ENCODE data around the gene DENND4A.
A peak's percentile ranks its signal among the peaks of the same experiment; 100 is the strongest.

The DENND4A gene

DNA sequence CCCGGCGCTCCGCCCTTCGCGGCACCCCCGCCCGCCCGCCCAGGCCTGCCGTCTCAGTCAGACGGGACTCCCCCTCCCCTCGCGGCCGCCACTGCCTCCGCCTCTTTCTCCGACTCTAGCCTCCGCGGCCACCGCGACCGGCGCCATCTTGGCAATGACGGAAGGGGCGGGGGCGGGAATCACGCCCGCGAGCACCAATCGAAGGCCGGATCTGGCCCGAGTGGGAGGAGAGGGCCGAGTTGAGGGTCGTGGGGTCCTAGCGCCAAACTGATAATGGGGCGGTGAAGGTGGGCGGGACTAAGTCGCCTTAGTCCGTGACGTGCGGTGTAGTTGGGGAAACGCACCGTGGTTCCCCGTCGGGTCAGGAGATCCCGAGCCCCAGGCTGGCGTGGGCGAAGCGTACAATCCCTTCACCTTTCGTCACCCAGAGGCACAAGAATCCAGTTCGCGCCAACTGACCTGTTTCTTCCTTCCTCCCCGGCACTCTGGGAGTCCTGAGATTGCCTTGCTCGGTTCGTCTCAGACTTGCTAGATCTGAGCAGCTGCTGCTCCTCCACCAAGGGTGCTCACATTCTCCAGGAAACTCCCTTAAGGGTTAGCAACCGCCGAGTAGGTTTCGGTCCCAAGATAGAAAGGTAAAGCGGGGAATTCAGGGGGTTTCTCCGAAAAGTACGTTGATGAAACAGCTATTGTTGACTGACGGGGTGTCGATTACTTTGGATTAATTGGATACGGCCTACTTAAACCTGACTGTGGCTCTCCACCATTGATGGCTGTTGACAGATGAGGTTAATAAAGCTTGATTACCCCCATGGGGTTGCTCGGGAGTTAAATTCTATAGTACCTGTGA, at the start of gene DENND4A:
TSS of gene DENND4A (minus strand) at position 156 of the 850 bp plus-strand sequence. CDS start 35,843 bp downstream, outside the sequence.
- DNase-seq: peak; percentile 99

DNA sequence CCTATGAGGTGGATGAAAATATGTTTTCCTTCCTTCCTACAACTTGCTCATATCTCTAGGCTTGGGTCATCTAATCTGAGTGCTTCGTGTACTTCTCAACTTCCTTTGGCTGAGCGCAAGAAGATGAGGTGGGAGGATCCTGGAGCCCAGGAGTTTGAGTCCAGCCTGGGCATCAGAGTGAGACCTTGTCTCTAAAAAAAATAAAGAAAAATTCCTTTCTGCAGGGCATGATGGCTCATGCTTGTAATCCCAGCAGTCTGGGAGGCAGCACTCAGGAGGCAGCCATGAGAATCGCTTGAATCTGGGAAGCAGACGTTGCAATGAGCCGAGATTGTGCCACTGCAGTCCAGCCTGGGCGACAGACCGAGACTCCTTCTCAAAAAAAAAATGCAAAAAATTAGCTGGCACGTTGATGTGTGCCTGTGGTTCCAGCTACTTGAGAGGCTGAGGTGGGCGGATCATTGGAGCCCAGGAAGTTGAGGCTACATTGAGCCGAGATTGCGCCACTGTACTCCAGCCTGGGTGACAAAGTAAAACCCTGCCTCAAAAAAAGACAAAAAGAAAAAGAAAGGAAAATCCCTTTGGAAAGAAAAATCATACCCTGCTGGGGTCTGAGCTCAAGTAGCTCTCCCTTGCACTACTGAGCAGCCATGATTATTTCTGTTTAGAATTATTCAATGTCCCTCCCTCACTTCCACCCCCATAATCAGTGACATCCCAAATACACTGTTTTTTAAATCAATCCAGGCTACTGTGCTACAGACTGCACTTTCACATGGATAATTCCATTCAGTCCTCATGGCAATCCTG, 49.2 kb upstream of the DENND4A start:
- no peak for DNase-seq

DNA sequence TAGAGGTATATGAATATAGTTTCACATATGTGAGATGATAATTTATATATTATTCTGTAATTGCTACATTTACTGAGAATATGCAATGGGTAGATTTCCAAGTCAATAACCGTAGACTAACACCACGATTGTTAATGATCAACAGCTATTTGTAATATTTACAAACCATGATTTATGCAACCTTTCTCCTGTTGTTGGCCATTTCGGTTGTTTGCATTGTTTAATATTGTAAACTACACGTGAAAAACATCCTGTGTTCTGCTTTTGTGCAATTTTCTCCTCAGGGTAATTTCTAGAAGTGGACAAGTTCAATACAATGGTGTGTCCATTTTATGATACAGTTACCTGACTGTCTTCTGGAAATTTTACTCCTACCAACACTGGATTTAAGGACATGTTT, 47.9 kb upstream of the DENND4A start:
- no peak for DNase-seq

DNA sequence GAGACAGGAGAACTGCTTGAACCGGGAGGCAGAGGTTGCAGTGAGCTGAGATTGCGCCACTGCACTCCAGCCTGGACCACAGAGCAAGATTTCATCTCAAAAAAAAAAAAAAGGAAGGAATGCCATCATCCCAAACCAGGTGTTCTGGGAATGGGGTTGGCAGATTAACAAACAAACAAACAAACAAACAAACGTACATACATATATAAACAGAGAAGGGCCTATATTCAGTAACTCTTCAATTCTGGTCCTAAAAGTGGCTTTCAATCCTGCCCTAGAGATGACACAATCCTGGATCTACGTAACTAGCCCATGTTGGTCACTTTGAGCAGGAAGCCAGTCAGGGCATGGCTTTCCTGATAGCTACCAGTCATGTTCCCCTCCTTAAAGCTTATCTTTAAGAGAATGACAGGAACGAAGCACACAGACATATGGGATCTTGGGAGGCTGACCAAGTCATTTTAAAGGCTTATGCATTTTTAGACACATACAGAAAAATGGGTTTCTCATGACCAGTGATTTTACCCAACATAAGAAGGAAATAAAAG, 47.3 kb upstream of the DENND4A start:
- no peak for DNase-seq

DNA sequence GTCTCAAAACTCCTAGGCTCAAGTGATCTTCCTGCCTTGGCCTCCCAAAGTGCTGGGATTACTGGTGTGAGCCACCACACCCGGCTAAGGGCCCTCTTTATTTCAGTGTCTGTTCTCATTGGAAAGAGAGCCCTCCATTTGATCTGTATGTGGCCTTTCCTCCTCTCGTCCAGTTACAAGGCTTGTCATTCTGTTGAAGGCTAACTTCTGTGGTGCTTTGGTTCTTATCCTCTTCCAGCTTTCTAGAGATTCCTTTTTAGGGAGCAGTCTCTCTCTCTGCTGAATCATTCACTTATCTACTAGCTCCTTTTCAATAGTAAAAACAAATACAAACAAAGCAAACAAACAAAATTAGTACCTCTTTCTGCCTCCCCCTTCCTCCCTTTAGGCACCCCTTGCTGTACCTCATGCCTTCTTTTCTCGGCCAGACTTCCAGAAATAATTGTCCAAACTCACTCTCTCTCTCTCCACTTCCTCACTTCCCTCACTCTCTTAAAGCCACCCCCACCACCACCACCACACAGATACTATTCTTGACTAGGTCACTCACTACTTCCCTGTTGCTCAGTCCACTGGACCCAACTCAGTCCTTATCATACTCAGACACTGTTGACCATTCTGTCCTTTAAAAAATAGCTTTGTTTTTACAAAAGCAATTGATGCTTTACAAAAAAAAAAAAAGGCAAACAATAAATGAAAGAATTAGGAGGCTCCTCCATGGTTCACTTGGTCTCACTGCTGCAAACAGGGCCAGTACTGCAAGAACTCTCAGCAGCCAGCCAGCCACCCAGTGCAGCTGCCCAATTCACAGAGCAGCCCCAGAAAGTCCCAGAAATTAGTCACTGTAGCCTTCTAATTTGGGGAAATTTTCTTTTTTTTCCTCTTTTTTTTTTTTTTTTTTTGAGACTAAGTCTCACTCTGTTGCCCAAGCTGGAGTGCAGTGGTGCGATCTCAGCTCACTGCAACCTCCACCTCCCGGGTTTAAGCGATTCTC, 45.5 kb upstream of the DENND4A start:
- DNase-seq: no peak

DNA sequence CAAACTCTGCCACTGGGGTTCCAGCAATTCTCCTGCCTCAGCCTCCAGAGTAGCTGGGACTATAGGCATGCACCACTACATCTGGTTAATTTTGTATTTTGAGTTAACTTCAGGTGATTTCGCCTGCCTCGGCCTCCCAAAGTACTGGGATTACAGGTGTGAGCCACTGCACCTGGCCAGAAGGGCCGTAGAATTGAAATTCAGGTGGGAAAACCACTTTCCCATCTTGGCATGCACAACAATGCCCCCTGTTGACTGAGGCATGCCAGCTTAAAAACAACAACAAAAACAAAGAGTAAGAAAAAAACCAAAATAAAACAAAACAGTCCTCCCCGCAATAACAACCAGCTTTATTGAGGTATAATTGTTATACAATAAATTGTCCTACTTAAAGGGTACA, 44.6 kb upstream of the DENND4A start:
- no peak for DNase-seq

DNA sequence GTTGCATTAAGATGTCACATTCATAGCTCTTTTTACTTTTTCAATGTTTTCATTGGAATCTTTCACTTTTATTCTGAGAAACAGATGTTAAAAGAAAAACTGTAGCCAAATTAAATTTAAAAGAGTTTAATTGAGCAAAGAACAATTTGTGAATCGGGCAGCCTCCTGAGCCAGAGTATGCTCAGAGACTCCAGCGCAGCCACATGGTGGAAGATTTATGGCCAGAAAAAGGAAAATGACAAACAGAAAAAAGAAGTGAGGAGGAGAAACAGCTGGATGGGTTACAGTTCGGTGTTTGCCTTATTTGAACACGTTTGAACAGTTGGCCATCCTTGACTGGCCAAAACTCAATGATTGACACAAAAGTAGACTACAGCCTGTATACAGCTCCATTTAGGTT, 43.4 kb upstream of the DENND4A start:
- no peak for DNase-seq

DNA sequence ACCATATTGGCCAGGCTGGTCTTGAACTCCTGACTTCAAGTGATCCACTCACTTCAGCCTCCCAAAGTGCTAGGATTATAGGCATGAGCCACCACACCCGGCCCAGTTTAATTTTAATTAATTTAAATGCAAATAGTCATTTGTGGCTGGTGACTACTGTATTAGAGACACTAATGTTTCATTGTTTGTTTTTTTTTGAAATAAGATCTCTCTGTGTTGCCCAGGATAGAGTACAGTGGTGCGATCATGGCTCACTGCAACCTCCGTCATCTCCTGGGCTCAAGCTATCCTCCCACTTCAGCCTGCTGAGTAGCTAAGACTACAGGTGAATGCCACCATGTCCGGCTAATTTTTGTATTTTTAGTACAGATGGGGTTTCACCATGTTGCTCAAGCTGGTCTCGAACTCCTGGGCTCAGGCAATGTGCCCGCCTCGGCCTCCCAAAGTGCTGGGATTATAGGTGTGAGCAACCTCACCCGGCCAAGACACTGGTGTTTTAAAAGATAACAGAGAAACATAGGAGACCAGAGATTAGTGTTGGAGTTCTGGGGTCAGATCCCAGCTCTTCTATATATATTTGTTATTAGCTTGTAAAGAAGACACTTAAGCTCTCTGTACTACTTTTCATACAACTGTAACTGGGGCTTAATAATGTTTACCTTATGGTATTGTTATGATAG, 42.6 kb upstream of the DENND4A start:
- DNase-seq: no peak

DNA sequence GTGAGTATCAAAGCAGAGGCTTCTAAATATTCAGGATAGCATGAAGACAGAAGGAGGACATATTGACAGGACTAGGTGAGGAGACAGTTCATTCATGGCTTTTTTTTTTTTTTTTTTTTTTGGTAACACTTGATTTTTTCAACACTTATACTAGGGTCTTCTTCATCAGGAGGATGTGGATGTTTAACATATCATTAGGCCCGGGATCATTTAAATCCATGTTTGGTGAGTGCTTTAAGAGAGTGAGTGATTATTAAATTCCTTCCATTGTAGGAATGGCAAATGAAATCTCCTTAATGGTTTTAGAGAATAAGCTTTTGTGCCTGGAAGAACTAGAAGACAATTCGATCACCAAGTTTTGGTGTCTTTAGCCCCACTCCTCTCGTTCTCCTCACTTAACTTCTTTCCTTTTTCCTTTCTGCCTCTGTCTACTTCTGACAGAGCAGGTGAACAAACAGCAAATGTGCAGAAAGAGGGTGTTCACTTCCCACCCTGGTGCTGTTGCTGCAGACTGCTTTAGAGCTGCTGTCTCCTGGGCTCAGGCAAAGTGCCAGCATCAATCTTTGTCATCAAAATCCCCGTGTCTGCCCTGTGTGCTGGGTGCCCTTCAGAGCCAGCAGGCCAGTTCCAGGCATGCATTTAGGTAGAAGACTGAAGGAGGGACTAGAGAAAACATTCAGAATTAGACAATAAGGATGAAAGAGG, 41.6 kb upstream of the DENND4A start:
- no peak for DNase-seq

DNA sequence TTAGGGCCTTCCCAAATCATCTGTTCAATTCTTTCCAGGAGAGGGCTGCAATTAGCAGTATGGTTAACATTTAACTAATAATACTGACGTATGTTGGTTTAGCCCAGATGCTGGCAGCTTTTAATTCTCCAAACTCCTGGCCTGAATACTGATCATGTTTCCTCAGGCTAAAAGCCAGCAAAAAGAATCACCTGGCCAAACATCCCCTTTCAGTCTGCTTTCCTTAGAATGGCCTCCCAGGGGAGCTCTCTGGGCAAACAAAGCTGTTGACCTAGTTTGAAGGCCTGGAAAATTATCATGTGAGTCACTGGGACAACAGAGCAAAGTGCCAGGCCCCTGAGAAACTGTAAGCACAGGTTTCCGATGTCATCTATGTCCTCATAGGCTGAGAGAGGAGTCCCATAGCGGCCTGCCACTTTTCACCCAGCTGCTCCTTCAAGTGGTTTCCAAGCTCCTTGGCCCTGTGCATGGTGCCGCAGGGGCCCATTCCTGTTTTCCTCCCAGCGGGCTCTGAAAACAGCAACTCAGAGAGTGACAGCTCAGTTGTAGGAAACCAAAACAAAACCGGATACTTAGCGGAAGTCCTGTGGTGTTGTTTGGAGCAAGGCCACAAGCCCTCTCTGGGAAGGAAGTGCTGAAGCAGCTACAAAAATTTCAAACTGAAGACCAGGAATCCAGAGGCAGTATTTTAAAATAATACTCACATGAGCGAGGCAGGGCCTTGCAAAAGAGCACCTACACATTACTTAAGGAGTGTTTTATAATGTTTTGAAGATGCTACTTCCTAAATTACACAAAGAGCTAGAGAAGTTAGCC, 40.7 kb upstream of the DENND4A start:
- peak; percentile 84 to 94 for DNase-seq

DNA sequence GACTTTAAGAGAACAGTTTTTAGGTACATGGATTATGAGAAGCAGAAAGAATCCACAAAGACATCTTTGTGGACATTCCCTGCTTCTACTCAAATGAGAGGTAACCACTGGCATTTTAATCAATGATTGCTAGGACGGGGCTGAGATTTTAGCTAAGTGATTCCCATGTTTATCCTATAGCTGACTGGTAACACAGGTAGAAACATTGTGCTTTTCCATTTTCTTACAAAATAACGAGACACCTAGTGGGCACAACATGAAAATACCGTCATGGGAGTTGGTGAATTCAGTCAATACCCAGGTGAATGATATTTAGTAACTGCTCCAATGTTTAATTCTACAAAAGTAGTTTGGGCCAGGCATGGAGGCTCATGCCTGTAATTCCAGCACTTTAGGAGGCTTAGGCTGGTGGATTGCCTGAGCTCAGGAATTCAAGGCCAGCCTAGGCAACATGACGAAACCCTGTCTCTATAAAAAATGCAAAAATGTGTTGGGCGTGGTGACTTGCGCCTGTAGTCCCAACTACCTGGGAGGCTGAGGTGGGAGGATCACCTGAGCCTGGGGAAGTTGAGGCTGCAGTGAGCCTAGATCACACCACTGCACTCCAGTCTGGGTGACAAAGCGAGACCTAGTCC, 37.2 kb upstream of the DENND4A start:
- peak in 1 of 2 experiments; percentile 49 for DNase-seq

DNA sequence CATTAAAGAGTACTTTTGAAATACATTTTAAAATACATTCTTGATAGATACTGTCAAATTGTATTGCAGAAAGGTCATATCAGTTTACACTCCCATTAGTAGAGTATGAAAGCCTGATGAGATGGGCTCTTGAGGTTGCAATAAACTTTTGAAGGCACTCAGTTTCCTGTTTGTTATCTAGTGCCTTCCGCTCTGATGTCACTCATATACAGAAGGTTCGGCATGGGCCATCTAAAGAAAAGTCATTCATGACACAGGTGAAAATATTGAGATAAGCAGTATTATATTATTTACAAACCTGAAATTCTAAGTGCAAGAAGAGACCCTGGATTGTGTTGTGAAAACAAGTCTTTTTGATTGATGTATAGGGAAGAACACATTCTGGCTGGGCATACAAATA, 36.5 kb upstream of the DENND4A start:
- DNase-seq: no peak

DNA sequence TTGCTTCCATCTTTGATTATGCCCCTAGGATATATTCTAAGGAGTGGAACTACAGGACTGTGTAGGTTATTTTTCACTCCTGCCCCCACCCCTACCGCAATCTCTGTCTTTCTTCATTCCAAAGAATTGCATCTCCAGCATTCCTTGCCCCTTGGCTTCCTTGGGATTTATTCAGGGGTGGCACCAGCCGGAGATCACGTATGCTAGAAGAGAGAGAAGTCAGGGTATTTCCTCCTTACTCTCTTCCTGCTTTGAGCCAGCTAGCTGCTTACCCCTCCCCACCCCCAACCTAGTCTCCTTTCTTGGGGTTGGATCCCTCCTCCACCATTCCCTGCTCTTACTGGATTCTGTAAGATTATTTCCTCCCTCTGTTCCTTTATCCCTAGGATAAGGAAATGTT, 35.0 kb upstream of the DENND4A start:
- no peak for DNase-seq

DNA sequence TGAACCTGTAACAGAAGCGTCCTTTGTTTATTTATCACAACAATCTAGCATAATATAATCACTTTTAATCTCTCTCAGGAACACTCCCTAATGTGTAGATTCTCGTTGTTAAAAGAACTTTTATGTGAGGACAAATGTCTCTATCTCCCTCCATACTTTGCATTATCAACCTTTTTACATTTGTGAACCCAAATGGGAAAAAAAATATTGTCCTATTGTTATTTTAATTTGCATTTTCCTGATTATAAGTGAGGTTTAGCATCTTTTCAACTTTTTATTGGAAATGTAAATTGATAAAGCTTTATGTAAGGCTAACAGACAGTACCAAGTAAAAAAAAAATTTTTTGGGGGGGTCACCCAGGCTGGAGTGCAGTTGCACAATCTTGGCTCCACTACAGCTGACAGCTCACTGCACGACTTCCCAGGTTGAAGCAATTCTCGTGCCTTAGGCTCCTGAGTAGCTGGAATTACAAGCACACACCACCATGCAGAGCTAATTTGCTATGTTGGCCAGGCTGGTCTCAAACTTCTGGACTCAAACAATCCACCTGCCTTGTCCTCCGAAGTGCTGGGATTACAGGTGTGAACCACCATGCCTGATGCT, 33.0 kb upstream of the DENND4A start:
- no peak for DNase-seq

DNA sequence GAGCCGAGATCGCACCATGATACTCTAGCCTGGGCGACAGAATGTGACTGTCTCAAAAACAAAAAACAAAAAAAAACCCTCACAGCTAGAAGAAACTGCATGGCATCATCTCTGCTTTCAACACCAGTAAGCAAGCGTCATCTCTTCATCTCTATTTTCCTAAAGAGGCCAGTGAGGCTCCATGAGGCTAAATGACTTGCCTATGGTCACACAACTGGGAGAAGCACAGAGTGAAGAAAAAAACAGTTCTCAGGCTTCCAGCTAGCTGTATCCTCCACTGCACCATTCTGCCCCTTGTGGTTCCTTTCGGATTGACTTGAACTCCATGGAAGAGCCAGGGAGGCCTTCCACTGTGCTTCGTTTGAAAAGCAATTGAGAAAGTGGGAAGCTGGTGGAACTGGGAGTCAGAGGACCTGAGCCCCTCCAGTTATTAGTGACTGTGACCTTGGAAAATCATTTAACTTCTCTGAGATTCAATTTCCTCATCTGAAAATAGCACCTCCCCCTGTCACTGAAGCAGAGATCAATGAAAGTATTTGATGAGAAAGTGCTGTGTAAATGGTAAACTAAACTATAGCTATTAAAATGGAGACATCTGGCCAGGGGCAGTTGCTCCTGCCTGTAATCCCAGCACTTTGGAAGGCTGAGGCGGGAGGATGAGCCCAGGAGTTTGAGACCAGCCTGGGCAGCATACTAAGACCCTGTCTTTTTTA, 32.1 kb upstream of the DENND4A start:
- peak; percentile 54 to 82 for DNase-seq

DNA sequence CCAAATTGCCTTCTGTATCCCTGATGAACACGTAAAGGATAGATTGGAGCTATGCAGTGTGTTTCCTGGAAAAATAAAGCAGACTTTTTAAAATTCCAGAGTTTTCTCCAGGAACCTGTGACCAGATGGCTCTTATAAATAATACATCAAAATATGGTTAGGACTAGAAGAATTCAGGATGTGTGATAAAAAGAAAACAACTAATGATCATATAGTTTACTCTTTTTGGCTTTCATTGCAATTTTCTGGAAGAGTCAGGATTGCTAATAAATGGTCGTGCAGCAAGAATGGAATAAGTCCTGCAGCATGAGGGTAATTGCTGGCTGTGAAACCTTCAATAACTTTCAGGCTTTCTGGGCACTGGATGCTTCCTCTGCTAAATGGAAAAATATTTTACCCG, 30.2 kb upstream of the DENND4A start:
- DNase-seq: no peak

DNA sequence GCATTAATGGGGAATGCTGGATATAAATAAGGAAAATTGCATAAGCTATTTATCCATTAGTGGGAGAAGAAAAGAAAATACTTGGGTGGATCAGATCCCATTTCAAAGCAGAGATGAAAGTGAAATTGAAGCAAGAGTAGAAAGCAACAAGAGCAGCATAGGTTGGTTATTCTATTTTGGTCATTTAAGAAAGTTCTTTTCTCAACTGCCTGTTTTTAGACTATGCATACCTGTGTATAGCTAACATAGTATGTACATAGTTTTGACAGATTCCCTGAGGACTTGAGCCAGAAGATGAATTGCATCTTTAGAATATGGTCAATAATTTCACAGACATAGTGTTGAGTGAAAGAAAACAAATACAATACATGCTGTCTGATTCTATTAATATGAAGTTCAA, 29.0 kb upstream of the DENND4A start:
- no peak for DNase-seq

DNA sequence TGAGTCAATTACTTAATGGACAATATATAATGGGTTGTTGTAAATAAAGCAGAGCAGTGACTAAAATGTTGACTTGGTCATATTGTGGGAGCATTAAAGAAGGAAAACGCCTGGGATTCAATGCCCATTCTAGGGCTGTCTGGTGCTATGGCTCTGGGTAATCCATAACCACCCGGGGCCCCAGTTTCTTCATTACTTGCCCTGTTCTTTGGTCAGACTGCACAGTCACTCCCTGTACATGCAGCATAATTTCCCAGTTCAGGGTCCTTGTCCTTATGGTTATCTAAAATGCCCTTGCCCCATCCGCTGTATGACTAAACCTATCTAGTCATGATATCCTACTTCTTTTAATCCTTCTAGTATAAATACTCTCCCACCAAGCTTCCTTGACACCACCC, 27.5 kb upstream of the DENND4A start:
- DNase-seq: no peak
